Measurements from ENCODE around the gene RUFY3.
A peak's percentile ranks its signal among the peaks of the same experiment; 100 is the strongest.

Gene RUFY3

GRCh38 chr4:70714079-70714887 is 7.5 kb upstream of the RUFY3 start:
- ATAC-seq (ENCODE audit: low read depth) (no peak), DNase-seq (ENCODE audit: low spot score) (no peak)
- no peak overlapping the region for H3K27ac ChIP-seq (ENCODE audit: poor library complexity, severe bottlenecking)
- no peak for TF ChIP-seq CTCF (IDR thresholded peaks at IDR 0.05; ENCODE audit: poor library complexity, severe bottlenecking)
- no peaks in the 10 kb centered on the region for H3K36me3 ChIP-seq (ENCODE audit: low read depth)
- H3K4me3 ChIP-seq (ENCODE audit: severe bottlenecking): no peak overlapping the region
- peaks cover 4% of the 10 kb centered on the region for H3K4me1 ChIP-seq (ENCODE audit: insufficient read depth, poor library complexity, severe bottlenecking)
- no peaks in the 10 kb centered on the region for H3K9me3 ChIP-seq (ENCODE audit: severe bottlenecking)
- no peaks in the 10 kb centered on the region for H3K27me3 ChIP-seq (ENCODE audit: insufficient read depth, poor library complexity, severe bottlenecking)

GRCh38 chr4:70715097-70715496 is 6.7 kb upstream of the RUFY3 start:
- DNase-seq (ENCODE audit: low spot score) (no peak), ATAC-seq (ENCODE audit: low read depth) (no peak)
- H3K36me3 ChIP-seq (ENCODE audit: low read depth): no peaks in the 10 kb centered on the region
- no peak overlapping the region for H3K4me3 ChIP-seq (ENCODE audit: severe bottlenecking)
- H3K27ac ChIP-seq (ENCODE audit: poor library complexity, severe bottlenecking): no peak overlapping the region
- no peak for TF ChIP-seq CTCF (IDR thresholded peaks at IDR 0.05; ENCODE audit: poor library complexity, severe bottlenecking)
- H3K9me3 ChIP-seq (ENCODE audit: severe bottlenecking): no peaks in the 10 kb centered on the region
- H3K27me3 ChIP-seq (ENCODE audit: insufficient read depth, poor library complexity, severe bottlenecking): no peaks in the 10 kb centered on the region
- H3K4me1 ChIP-seq (ENCODE audit: insufficient read depth, poor library complexity, severe bottlenecking): peaks cover 4% of the 10 kb centered on the region

DNA sequence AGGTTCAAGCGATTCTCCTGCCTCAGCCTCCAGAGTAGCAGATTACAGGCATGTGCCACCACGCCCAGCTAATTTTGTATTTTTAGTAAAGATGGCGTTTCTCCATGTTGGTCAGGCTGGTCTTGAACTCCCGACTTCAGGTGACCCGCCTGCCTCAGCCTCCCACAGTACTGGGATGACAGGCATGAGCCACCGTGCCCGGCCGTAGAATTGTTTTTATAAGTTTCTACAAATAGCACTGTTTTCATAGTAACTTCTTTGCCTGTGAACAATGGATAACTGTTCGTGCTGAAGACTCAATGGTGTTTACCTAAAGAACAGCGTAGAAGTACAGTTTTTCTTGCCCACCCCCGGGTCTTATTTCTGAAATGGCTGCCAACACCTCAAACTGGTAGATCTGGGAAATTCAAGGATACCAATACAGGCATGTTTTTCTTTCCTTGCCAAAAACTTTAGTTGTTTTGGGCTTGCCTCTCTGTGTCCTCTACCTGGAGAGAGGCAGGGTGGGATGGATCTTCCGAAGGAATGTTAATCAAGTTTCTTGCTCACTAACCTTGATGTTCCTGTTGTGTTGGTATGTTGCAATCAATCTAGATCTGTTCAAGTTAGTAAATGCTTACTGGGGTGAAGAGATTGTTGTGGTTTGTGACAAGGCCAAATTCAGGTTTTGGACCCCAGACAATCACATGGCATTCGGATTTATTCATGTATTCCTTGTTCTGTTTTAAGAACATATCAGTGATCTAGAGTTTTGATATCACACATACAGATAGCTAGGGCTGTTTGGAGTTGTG is 2.8 kb upstream of the RUFY3 start:
- Histone ChIP-seq H3K36me3 (ENCODE audit: low read depth) (0 out of 2 replicates have a peak, but pooled peaks cover 4% of the 10 kb centered on the region), H3K27ac (ENCODE audit: poor library complexity, severe bottlenecking) (no peak overlapping the region), H3K9me3 (ENCODE audit: severe bottlenecking) (no peaks in the 10 kb centered on the region), H3K4me1 (ENCODE audit: insufficient read depth, poor library complexity, severe bottlenecking) (peaks cover 11% of the 10 kb centered on the region), H3K27me3 (ENCODE audit: insufficient read depth, poor library complexity, severe bottlenecking) (no peaks in the 10 kb centered on the region), H3K4me3 (ENCODE audit: severe bottlenecking) (no peak overlapping the region)
- no peak for ATAC-seq (ENCODE audit: low read depth)
- TF ChIP-seq CTCF (IDR thresholded peaks at IDR 0.05; ENCODE audit: poor library complexity, severe bottlenecking): no peak
- DNase-seq (ENCODE audit: low spot score): no peak

- Histone ChIP-seq H3K9me3 (ENCODE audit: severe bottlenecking) (no peaks in the 10 kb centered on the region), H3K4me3 (ENCODE audit: severe bottlenecking) (peak overlapping the region; percentile 22), H3K36me3 (ENCODE audit: low read depth) (0 out of 2 replicates have a peak, but pooled peaks cover 4% of the 10 kb centered on the region), H3K27me3 (ENCODE audit: insufficient read depth, poor library complexity, severe bottlenecking) (no peaks in the 10 kb centered on the region), H3K27ac (ENCODE audit: poor library complexity, severe bottlenecking) (no peak overlapping the region), H3K4me1 (ENCODE audit: insufficient read depth, poor library complexity, severe bottlenecking) (peaks cover 11% of the 10 kb centered on the region)
- ATAC-seq (ENCODE audit: low read depth) (0 out of 3 replicates have a peak, but pooled peaks have one; percentile 10), DNase-seq (ENCODE audit: low spot score) (no peak)
- TF ChIP-seq CTCF (IDR thresholded peaks at IDR 0.05; ENCODE audit: poor library complexity, severe bottlenecking): no peak
Measured at GRCh38 chr4:70722199-70722791, 531 bp downstream of the RUFY3 start.

All from RWPE2 (cell line).